ENCODE data around the gene KRT9.

Gene KRT9

DNA sequence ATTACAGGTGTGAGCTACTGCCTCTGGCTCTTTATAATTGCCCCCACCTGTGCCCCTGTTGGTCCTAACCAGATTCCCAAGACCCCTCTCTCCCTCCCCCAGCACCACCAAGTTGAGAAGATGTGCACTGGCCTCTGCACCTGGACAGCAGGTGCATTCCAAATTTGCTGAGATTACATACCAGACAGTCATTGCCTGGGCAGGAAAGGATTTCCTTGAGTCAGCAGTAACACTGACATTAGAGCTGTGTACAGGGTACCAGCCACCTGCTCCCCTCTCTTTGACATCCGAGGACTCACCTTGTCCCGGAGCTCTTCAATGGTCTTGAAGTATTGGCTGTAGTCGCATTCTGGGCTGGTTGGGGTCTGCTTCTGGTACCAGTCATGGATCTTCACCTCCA is 53.8 kb downstream of the KRT9 start:
- no peak for DNase-seq (ENCODE audit: low read depth)
- TF ChIP-seq, protein P1, sequence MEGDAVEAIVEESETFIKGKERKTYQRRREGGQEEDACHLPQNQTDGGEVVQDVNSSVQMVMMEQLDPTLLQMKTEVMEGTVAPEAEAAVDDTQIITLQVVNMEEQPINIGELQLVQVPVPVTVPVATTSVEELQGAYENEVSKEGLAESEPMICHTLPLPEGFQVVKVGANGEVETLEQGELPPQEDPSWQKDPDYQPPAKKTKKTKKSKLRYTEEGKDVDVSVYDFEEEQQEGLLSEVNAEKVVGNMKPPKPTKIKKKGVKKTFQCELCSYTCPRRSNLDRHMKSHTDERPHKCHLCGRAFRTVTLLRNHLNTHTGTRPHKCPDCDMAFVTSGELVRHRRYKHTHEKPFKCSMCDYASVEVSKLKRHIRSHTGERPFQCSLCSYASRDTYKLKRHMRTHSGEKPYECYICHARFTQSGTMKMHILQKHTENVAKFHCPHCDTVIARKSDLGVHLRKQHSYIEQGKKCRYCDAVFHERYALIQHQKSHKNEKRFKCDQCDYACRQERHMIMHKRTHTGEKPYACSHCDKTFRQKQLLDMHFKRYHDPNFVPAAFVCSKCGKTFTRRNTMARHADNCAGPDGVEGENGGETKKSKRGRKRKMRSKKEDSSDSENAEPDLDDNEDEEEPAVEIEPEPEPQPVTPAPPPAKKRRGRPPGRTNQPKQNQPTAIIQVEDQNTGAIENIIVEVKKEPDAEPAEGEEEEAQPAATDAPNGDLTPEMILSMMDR (IDR thresholded peaks at IDR 0.05; ENCODE audit: low read depth, low read length, missing control alignments) = no peak
- no peak overlapping the region for H3K4me3 ChIP-seq (ENCODE audit: low read depth, low read length)

DNA sequence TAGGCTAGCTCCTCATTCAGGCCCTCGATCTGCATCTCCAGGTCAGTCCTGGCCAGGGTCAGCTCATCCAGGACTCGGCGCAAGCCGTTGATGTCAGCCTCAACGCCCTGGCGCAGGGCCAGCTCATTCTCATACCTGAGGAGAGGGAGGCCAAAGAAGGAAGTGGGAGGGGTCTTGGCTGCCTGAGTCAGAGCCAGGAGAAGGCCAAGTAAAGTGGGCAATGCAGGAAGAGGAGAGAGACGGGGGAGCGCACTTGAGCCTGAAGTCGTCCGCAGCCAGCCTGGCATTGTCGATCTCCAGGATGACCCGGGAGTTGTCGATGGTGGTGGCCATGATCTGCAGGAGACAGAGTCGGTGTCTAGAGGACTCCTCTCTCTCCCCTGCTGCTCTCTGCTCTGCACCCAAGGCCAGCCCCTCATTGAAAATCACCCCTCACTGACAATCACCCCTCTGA is 55.0 kb downstream of the KRT9 start:
- DNase-seq (ENCODE audit: low read depth) = no peak
- TF ChIP-seq, protein P1 (IDR thresholded peaks at IDR 0.05; ENCODE audit: low read depth, low read length, missing control alignments) = no peak
- H3K4me3 ChIP-seq (ENCODE audit: low read depth, low read length) = no peak overlapping the region

DNA sequence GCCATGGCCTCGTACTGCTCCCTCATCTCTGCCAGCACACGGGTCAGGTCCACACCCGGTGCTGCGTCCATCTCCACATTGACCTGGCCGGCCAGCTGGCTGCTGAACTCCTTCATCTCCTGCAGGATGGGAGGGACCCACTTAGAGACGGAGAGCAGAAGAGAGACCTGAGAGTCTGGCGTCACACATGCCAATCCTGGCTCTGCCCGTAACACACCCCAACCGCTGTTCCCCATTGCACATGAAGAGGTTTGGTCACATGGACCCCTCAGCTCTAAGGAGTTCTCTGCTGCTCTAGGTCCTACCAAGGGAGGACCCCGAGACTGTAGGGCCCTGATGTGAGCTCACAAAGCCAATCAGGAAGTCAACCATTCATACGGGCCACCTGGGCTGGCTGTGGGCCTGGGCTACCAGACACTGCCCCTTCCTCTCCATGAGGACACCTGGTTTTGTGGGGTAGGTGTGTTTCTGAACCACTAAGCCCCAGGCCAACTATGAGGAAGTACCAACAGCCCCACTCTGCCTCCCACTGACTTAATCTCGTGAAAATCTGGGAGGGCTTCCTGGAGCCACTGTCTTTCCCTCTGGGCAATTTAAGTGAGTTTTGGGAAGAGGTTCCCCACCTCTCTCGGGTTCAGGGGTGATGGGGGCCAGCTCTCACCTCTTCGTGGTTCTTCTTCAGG is 55.6 kb downstream of the KRT9 start:
- TF ChIP-seq, protein P1 (IDR thresholded peaks at IDR 0.05; ENCODE audit: low read depth, low read length, missing control alignments) = no peak
- DNase-seq (ENCODE audit: low read depth) = no peak
- H3K4me3 ChIP-seq (ENCODE audit: low read depth, low read length) = no peak overlapping the region

Measured in GM12864 (cell line).